ENCODE measurements around the gene SEZ6.

Gene SEZ6, protein sequence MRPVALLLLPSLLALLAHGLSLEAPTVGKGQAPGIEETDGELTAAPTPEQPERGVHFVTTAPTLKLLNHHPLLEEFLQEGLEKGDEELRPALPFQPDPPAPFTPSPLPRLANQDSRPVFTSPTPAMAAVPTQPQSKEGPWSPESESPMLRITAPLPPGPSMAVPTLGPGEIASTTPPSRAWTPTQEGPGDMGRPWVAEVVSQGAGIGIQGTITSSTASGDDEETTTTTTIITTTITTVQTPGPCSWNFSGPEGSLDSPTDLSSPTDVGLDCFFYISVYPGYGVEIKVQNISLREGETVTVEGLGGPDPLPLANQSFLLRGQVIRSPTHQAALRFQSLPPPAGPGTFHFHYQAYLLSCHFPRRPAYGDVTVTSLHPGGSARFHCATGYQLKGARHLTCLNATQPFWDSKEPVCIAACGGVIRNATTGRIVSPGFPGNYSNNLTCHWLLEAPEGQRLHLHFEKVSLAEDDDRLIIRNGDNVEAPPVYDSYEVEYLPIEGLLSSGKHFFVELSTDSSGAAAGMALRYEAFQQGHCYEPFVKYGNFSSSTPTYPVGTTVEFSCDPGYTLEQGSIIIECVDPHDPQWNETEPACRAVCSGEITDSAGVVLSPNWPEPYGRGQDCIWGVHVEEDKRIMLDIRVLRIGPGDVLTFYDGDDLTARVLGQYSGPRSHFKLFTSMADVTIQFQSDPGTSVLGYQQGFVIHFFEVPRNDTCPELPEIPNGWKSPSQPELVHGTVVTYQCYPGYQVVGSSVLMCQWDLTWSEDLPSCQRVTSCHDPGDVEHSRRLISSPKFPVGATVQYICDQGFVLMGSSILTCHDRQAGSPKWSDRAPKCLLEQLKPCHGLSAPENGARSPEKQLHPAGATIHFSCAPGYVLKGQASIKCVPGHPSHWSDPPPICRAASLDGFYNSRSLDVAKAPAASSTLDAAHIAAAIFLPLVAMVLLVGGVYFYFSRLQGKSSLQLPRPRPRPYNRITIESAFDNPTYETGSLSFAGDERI

DNA sequence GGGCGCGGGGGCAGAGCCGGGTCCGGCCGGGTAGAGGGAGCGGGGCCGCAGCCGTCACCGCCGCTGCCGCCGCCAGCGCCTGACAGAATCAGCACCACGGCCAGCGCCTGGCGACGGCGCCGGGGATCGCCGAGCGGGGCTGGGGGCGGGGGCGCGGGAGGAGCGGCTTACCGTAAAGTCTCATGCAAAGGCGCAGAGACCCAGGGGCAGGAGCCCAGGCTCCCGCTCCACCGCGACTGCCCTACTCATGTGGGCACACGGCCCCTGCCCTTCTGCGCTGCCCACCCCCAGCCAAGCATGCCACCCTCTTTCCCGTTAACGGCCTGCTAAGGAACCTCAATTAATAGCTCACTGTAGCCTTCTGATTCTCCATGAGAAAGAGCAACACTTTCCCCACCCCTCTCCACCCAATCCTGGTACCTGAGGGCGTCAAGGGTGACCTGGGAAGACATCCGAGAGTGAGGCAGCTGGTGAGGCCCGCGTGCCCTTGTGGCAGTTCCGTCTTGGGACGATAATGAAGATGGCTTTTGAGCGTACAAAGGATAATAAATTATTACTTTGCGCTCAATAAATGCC is at the start of gene SEZ6:
TSS of gene SEZ6 (minus strand) at position 98 of the 576 bp plus-strand sequence. CDS start 164 bp downstream, outside the sequence.
- peak; percentile 75 for DNase-seq

DNA sequence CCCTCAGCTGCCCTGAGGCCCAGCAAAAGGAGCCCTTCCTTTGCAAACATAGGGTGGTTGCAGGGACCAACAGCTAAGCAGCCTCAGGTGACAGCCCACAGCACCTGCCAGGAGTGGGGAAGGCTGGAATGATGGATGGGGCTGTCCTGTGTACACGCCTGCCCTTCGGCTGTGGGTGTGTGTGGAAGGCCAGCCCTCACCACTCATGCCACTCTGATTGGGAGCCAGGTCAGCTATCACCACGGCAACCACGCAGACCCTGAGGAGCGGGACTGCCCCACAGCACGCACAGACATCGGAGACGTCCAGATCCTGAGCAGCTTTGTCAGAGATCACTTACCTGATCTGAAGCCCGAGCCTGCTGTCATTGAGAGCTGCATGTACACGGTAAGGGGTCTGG is 49.0 kb upstream of the SEZ6 start:
- no peak for DNase-seq

DNA sequence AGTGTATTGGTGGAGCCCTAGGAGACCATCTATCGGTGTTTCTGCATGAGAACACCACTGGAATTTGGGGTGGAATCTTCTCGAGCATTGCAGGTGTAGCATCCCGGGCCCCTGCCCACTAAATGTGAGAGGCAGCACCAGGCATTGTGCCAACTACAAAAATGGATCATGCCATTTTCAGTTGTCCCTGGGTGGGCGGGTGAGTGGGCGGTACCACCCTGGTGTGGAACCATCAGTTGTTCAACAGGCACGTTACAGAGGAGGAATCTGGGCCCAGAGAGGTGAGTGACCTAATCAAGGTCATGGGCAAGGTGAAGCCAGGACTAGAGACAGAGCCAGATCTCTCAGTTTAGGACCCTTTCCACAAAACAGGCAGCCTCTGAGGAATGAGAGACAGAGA is 45.9 kb upstream of the SEZ6 start:
- no peak for DNase-seq

DNA sequence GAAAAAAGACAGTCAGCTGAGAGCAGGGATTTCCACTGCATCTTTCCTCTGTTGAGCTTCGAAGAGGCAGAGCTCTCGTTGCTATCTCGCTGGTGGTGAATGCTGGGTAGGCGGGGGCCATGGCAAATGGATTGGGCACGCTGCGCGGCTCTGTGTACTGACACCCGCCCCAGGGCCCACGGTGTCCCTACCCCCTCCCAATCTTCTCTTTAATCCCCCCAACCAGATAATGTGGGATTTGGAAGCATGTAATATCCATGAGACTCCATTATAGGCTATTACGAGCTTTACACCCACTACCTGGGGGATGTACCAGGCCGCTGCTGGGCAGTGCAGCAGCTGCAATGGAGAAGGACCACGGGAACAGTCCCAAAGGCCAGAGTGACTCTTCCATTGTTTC is 45.4 kb upstream of the SEZ6 start:
- no peak for DNase-seq

DNA sequence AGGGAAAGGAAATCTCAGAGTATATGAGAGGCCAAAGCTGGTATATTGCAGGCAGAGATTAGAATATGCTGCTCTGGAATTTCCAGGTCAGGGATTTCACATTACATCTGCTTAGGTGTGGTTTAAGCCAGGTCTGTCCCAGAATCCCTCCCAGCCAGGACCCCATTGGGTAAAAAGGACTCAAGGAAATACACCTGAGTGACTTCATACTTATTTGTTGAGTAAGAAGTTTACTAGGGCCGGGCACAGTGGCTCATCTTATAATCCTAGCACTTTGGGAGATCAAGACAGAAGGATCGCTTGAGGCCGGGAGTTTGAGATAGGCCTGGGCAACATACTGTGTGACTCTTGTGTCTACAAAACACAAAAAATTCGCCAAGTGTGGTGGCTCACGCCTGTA is 44.3 kb upstream of the SEZ6 start:
- no peak for DNase-seq

DNA sequence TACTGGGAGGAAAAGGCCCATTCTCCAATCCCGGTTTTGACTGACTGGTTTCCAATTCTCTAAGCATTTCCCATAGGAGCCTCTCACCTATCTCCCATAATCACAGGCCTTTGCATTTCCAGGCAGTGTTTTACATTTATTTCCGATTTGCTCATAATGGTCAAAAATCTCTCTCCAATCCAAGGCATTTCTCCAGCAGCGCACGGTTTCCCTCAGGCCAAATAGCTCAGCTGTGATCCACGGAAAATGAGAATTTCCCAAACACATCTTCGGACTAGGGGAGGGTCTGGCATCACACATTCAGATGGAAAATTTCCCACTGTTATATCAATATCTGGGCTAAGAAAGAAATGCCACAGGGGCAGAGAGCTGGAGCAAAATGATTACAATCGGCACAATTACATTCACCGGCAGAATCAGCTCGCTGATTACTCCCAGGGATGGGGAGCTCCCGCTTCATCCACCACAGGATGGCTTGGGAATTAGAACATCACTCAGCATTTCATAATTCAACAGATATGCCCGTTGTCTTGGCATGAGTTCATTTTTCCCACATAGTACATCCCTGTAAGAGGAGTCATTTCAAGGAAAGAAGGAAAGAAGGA is 43.8 kb upstream of the SEZ6 start:
- DNase-seq = no peak

DNA sequence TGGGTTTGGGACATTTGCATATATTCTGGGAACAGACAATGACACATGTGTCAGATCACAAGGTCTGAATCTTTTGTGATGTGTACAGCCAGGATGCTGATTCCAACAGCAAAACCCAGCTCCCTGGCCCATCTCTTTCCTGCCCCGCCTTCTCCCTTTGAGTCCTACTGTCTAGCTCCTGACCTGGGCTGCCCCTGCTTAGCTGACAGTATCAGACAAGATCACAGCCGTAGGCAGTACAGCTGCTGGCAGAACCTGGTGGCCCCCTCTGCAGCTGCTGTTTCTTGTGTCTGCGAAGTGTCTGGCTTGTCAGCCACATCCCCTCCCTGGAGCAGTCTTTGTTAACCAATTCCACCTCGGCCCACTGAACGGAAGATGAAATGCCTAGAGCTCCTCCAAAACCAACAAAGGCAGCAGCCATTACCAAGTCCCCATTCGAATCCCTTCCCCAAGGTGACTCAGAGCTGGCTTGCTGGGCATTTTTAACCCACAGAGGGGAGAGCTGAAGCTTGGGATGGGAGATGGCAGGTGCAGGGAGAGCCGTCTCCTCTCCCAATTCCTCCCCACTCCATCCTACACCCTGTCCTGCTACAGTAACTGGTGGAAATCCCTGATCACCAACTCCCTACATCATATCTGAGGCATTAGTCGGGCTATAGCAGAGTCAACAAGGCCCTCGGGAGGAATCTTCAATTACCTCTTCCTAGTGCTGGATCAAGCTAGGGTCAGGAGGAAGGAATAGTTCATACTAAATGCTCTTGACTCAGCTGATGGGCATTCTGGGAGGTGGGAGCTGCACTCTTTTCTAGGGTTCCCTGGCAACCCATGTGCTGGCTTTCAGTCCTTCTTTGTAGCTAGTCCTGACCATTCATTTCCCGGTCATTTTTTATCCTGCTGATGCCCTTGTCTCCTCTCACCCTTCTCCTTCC is 42.9 kb upstream of the SEZ6 start:
- no peak for DNase-seq

DNA sequence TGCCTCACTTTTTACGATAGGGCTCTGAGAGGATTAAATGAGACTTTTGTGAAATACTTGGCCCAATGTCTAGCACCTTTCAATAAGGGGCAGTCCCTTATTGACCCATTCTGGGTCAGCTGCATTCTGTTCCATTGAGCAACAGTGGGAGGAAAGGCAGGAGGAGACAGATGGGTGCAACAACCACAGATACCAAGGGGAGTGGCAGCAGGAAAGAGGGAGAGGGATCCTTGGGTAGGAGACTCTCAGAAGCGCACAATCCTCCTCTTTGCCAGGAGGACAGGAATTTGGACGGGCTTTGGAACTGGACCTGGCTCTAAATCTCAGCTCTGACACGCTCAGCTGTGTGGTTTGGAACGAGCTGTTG is 40.6 kb upstream of the SEZ6 start:
- no peak for DNase-seq

DNA sequence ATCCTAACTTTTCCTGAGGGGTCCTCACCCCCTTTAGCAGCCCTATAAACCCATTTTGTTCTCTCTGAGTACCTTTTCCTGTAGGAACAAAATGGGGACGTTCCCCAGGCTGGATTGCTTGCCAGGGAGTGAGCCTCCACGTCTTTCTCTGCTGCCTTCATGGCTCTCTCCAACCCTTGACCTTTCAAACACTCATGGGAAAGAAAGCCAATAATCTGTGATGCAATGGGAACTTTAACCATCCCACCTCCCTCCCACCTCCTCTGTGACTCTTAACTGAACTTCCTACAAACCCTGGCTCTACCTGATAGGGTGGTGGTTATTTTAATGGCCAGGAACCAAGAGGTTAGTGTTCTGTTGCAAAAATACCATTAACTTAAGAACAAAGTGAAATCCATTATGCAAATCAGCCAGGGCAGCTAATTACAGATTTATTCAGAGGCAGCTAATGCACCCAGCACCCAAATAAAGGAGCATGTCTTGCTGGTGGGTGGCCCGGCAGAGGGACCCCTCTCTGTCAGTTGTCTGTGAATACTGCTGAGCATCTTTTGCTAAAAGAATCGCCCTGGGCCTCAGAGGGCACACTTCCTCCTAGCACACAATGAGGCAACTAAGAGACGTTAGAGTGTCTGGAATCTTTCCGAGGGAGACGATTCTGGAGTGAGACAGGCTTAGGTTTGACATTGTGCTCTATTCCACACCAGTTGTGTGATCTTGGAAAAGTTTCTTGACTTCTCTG is 40.1 kb upstream of the SEZ6 start:
- no peak for DNase-seq

DNA sequence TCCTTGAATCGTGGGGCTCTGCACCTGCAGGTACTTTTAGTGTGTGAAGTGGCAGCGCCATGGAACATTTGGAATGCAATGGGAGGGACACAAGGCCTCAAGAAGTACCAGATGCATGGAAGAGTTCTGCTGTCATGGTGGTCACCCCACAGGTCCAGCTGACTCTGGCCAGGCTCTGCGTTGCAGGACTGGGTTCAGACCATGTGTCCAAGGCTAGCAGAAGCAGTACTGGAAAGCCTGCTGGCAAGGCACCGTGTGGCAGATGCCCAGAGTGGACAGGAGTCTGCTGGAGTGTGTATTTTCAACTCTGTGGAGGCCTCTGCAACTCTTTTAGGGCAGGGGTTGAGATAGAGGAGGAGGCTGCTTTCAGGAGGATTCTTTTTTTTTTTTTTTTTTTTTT is 39.2 kb upstream of the SEZ6 start:
- DNase-seq = no peak

DNA sequence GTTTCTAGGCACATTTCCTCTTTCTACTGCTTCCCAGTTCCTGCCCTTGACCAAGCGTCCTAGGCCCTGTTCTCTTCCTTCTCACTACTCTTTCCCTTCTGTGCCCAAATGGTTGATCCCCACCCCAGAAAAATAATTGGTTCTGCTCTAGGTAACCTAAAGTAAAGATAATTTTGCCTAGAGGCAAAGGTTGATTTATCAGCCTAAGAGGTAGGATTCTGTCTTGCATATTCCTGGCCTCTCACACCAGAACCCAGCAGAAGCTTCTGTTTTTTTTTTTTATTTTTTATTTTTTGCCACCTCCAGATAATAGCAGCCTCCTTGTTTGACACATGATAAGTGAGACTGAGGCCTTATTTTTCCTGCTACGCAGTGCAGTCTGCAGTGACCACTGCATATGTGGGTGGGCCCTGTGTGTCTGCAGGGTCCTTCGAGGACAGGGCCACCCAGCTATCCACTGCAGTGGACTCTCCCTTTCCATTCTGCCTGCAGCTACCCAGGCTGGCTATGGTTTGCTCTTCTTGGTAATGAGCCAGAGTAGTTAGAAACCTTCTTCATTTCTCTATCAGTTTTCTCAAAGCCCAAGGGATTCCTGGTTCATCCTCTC is 37.8 kb upstream of the SEZ6 start:
- DNase-seq = no peak

DNA sequence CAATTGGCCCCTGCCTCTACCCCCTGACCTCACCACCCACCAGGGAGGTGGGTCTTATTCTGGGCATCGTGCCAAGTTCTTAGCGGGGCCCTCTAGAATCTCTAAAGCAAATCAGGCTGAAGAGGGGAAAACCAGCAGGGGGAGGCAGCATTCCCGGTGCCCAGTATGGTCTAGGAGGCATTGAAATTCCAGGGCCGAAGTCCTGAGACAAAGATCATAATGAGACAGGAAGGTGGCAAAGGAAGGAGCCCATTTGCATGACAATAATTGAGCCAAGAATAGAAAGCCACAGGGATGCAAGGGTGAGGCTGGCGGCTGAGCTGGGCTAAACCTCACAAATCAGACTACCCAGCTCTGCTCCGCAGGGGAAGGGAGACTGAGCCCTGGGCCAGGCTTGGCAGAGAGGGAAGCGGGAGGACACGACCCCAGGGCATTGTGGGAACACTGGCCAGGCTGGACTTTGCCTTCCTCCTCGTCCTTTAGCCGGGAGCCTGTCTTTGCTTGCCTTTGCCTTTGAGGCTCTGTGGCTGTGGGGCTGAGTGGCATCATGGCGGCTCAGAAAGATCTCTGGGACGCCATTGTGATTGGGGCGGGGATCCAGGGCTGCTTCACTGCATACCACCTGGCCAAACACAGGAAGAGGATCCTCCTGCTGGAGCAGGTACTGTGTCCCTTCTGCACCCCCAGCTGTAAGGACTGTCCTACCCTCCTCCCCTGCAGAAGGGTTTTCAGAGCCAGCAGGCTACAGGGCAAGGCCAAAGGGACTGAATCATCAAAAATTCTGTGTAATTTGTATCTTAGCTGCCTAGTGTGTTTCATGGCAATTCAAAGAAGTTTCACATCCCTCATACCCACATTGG is 37.1 kb upstream of the SEZ6 start, which contains the start of gene PIPOX:
TSS of gene PIPOX (plus strand) at position 463 of the 860 bp plus-strand sequence. CDS start at position 548, 85 bp downstream.
- DNase-seq = peak; percentile 89

DNA sequence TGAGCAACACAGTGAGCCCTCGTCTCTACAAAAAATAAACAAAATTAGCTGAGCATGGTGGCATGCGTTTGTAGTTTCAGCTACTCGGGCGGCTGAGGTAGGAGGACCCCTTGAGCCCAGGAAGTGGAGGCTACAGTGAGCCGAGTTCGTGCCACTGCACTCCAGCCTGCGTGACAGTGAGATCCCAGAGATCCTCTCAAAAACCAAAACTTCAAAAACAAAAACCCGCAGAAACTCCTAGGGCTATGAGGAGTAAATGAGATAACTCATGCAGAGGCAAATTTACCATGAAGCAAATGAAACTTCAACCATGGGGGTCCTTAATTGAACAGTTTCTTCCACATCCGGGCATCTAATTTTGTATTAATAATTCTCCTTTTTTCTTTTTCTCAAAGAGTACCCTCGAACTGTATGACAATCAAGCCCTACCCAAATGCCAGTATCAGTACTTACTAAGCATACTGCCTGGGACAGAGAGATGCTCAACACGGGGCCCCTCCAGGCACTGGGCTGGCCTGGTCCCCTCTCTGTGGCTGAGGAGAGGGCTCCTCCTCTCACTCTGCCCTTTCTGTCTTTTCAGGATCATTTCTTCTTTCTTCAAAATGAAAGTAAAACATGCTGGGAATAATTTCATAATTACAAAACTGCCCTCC is 36.3 kb upstream of the SEZ6 start:
- no peak for DNase-seq

DNA sequence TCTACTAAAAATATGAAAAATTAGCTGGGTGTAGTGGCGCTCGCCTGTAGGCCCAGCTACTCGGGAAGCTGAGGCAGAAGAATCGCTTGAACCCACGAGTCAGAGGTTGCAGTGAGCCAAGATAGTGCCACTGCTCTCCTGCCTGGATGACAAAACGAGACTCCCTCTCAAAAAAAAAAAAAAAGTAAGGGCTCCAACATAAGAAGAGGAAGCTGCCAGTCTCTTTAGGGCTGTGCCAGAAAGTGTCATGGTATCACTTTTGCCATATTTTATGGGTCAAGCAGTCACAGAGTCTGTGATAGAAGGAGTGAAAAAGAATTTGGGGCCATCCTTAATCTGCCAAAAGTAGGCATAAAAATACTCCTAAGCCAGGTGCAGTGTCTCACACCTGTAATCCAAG is 35.7 kb upstream of the SEZ6 start:
- no peak for DNase-seq

DNA sequence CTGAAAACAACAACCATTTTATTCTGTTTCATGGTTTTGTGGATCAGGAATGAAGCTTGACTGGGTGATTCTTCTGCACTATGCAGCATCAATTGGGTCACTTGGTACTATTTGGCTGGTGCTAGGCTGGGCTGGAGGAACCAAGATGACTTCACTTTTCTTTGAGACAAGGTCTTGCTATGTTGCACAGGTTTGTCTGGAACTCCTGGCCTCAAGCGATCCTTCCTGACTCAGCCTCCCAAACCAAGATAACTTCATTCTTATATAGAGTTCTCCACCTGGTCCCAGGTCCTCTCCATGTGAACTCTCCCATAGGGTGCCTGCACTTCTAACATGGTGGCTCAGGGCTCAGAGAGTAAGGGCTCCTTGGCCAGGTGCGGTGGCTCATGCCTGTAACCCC is 35.3 kb upstream of the SEZ6 start:
- no peak for DNase-seq

DNA sequence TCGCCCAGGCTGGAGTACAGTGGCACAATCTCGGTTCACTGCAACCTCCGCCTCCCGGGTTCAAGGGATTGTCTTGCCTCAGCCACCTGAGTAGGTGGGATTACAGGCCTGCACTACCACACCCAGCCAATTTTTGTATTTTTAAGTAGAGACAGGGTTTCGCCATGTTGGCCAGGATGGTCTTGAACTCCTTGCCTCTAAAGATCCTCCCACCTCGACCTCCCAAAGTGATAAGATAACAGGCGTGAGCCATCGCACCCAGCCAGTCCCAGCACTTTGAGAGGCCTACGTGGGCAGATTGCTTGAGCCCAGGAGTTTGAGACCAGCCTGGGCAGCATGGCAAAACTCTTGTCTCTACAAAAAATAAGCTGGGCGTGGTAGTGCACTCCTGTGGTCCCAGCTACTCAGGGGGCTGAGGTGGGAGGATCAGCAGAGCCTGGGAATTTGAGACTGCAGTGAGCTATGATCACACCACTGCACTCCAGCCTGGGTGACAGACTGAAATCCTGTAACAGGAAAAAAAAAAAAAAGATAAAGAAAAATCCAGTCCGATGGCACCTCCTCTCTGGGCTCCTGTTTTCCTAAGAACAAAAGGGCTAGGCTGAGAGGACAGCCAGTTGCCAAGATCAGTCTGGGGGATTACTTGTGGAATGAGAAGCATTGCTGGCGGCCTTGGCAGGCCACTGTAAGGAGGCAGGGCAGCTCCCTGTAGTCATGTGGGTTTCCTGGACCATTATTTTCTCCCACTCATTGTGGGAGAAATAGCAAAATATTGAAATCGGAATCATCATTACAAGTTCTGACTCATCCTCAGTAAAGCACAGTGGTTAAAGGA is 34.1 kb upstream of the SEZ6 start:
- no peak for DNase-seq

DNA sequence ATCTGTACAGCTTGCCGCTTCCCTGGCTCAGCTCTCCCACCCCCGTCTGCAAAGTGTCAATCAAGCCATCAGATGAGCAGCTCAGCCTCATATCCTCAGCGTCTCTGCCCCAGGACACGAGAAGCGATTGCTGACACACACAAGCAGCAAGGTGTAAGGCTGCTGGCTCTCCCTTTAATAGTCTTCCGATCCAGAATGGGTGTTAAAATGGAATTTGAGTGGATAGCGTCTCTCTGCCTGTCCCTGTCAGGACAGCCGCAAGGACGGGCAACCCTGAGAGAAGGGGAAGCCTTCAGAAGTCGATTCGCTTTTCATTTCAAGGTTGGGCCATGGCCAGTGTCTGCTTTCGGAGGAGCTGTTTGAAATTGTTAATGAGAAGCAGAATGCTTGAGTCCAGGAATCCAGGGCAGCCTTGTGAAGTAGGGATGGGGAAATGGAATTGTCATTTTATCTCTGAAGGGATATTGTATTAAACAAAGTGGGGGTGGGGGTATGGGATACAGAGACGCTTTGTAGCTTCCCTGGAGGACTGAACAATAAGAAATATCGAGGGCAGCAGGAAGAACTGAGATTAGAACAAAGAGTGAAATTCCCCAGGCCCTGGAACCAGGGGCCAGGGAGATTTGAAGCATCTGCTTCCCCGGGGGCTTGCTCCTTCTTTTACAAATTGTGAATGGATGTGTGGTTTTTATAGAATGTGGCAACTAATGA is 32.4 kb upstream of the SEZ6 start:
- no peak for DNase-seq

DNA sequence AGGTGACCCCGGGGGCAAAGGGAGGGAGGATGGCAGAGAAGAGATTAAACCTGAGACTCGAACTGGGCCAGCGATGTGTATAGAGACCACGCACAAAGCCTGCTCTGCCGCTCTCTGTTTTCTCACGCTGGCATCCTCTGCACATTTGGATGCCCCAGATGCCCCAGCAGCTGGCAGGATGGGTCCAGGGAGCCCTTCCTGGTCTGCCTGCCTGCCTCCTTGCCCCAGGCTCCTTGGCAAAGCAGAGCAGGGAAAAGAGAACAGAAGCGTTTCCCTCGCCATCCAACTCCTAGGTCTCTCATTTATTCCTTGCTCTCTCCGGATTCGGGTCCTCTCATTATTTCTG is 31.9 kb upstream of the SEZ6 start:
- no peak for DNase-seq
